Measurements from ENCODE around the gene VIM. TPM values are rescaled to one million over a fixed set of nuclear protein-coding genes. Genes with fewer than 3 reads are reported as not detected.
"Not testable (repeated sequence)": the region's sequence is repeated elsewhere in the genome, so short reads cannot be mapped to it uniquely, and the experiment has no call there.

The VIM gene
- total RNA-seq, 2 experiments from 2014 or later: 0.88 to 3.4 TPM

GRCh38 chr10:17248964-17249363 lies 20.9 kb downstream of the VIM start:
- intact Hi-C loops (cut with micrococcal nuclease; ENCODE audit: unreplicated experiment): no loop called here
- H2AFZ ChIP-seq (ENCODE audit: low read length): no peak overlapping the region
- H4K20me1 ChIP-seq (ENCODE audit: insufficient read depth, low read length): no peaks in the 10 kb centered on the region
- DNase-seq (ENCODE audit: low spot score): no peak
- H3K79me2 ChIP-seq (ENCODE audit: insufficient read depth, low read depth, low read length): no peaks in the 10 kb centered on the region
- CTCF ChIA-PET (ENCODE audit: unreplicated experiment): no interaction called here
- POLR2A ChIA-PET: no interaction called here
- no peak overlapping the region for H3K4me3 ChIP-seq (ENCODE audit: low read depth, low read length, poor library complexity, severe bottlenecking)
- H3K9me2 ChIP-seq (ENCODE audit: insufficient read depth, low read length): no peaks in the 10 kb centered on the region
- TF ChIP-seq EZH2phosphoT487 (IDR thresholded peaks at IDR 0.05; ENCODE audit: borderline replicate concordance, low read depth, low read length) (no peak), CTCF (conservative IDR thresholded peaks at IDR 0.05; ENCODE audit: low read length) (no peak)
- H3K4me2 ChIP-seq (ENCODE audit: low read length): no peak overlapping the region
- no peaks in the 10 kb centered on the region for H3K36me3 ChIP-seq (ENCODE audit: insufficient read depth, low read length)
- no peaks in the 10 kb centered on the region for H3K4me1 ChIP-seq (ENCODE audit: insufficient read depth, low read length, poor library complexity, severe bottlenecking)
- H3K9me3 ChIP-seq (ENCODE audit: low read length): no peaks in the 10 kb centered on the region
- no peak overlapping the region for H3K27ac ChIP-seq (ENCODE audit: low read depth, low read length, poor library complexity, severe bottlenecking)
- no TSS peak for BruUV-seq (replicated peaks)

DNA sequence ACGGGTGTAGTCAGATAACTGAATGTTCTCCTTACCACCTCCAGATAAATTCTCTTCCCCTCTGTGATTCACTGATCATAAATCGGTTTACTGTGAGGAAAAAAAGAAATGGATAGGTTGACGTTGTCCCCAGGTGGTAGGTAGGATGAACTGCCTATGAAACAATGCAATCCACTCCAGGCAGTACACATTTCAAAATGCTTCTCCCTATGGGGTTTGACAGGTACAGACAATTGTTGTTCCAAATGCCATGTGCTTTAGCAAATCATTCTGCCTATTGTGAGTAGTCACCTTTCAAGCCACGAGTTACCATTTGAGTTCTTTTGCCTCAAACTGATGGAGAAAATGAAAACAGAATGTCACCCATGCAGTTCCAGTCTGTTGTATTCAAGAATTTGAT lies 21.8 kb downstream of the VIM start:
- BruUV-seq (replicated peaks): no TSS peak
- Histone ChIP-seq H3K79me2 (ENCODE audit: insufficient read depth, low read depth, low read length) (no peaks in the 10 kb centered on the region), H3K4me3 (ENCODE audit: low read depth, low read length, poor library complexity, severe bottlenecking) (no peak overlapping the region), H4K20me1 (ENCODE audit: insufficient read depth, low read length) (no peaks in the 10 kb centered on the region), H3K27ac (ENCODE audit: low read depth, low read length, poor library complexity, severe bottlenecking) (no peak overlapping the region), H2AFZ (ENCODE audit: low read length) (no peak overlapping the region), H3K9me3 (ENCODE audit: low read length) (no peaks in the 10 kb centered on the region), H3K4me1 (ENCODE audit: insufficient read depth, low read length, poor library complexity, severe bottlenecking) (no peaks in the 10 kb centered on the region), H3K4me2 (ENCODE audit: low read length) (no peak overlapping the region), H3K36me3 (ENCODE audit: insufficient read depth, low read length) (no peaks in the 10 kb centered on the region), H3K9me2 (ENCODE audit: insufficient read depth, low read length) (no peaks in the 10 kb centered on the region)
- DNase-seq (ENCODE audit: low spot score): no peak
- TF ChIP-seq CTCF (conservative IDR thresholded peaks at IDR 0.05; ENCODE audit: low read length) (peak; percentile 40), EZH2phosphoT487 (IDR thresholded peaks at IDR 0.05; ENCODE audit: borderline replicate concordance, low read depth, low read length) (no peak)
- intact Hi-C loops (cut with micrococcal nuclease; ENCODE audit: unreplicated experiment): no loop called here
- CTCF ChIA-PET (ENCODE audit: unreplicated experiment): no interaction called here
- POLR2A ChIA-PET: no interaction called here

- BruUV-seq (replicated peaks): no TSS peak
- no peaks in the 10 kb centered on the region for H3K9me3 ChIP-seq (ENCODE audit: low read length)
- no peaks in the 10 kb centered on the region for H4K20me1 ChIP-seq (ENCODE audit: insufficient read depth, low read length)
- H3K4me2 ChIP-seq (ENCODE audit: low read length): no peak overlapping the region
- ChIA-PET POLR2A (no interaction called here), CTCF (ENCODE audit: unreplicated experiment) (no interaction called here)
- no peaks in the 10 kb centered on the region for H3K36me3 ChIP-seq (ENCODE audit: insufficient read depth, low read length)
- no peak for DNase-seq (ENCODE audit: low spot score)
- no peak overlapping the region for H2AFZ ChIP-seq (ENCODE audit: low read length)
- H3K27ac ChIP-seq (ENCODE audit: low read depth, low read length, poor library complexity, severe bottlenecking): no peak overlapping the region
- no peaks in the 10 kb centered on the region for H3K79me2 ChIP-seq (ENCODE audit: insufficient read depth, low read depth, low read length)
- peak; percentile 34; the same call in 1 of the 2 replicates for TF ChIP-seq CTCF (conservative IDR thresholded peaks at IDR 0.05; ENCODE audit: low read length)
- TF ChIP-seq EZH2phosphoT487 (IDR thresholded peaks at IDR 0.05; ENCODE audit: borderline replicate concordance, low read depth, low read length): no peak
- intact Hi-C loops (cut with micrococcal nuclease; ENCODE audit: unreplicated experiment): no loop called here
- no peaks in the 10 kb centered on the region for H3K9me2 ChIP-seq (ENCODE audit: insufficient read depth, low read length)
- no peaks in the 10 kb centered on the region for H3K4me1 ChIP-seq (ENCODE audit: insufficient read depth, low read length, poor library complexity, severe bottlenecking)
- H3K4me3 ChIP-seq (ENCODE audit: low read depth, low read length, poor library complexity, severe bottlenecking): no peak overlapping the region
Measured at GRCh38 chr10:17250736-17251135, 22.7 kb downstream of the VIM start.

- H3K36me3 ChIP-seq (ENCODE audit: insufficient read depth, low read length); H3K9me3 ChIP-seq (ENCODE audit: low read length); H4K20me1 ChIP-seq (ENCODE audit: insufficient read depth, low read length); POLR2A ChIA-PET; intact Hi-C loops (cut with micrococcal nuclease; ENCODE audit: unreplicated experiment); H3K27ac ChIP-seq (ENCODE audit: low read depth, low read length, poor library complexity, severe bottlenecking); H2AFZ ChIP-seq (ENCODE audit: low read length); H3K79me2 ChIP-seq (ENCODE audit: insufficient read depth, low read depth, low read length); H3K9me2 ChIP-seq (ENCODE audit: insufficient read depth, low read length); H3K4me3 ChIP-seq (ENCODE audit: low read depth, low read length, poor library complexity, severe bottlenecking); BruUV-seq (replicated peaks); DNase-seq (ENCODE audit: low spot score); H3K4me1 ChIP-seq (ENCODE audit: insufficient read depth, low read length, poor library complexity, severe bottlenecking); CTCF ChIA-PET (ENCODE audit: unreplicated experiment); H3K4me2 ChIP-seq (ENCODE audit: low read length): not testable (repeated sequence)
Measured at GRCh38 chr10:17254543-17255050, 26.6 kb downstream of the VIM start.
